ENCODE measurements around the gene SMS.

- TF ChIP-seq POLR2AphosphoS5 (IDR thresholded peaks at IDR 0.05; ENCODE audit: borderline replicate concordance, low read depth, low read length) (no peak), EZH2 (IDR thresholded peaks at IDR 0.05) (no peak)
Measured at GRCh38 chrX:21958187-21958586, 17.7 kb downstream of the SMS start.

All from SK-N-MC (cell line).